ENCODE results near the gene ABCD4. TPM values are rescaled to one million over a fixed set of nuclear protein-coding genes. Genes with fewer than 3 reads are reported as not detected.

Gene ABCD4
- total RNA-seq, 2 donors from 2014 or later, result 46.2 to 46.6 TPM

GRCh38 chr14:74259513-74259912, 43.2 kb downstream of the ABCD4 start:
- Histone ChIP-seq H3K4me3 (no peak overlapping the region), H3K4me1 (no peaks in the 10 kb centered on the region), H3K9ac (ENCODE audit: low read depth in 2 of 2, low read length in 2 of 2) (no peak overlapping the region), H3K27me3 (peaks cover 9% of the 10 kb centered on the region), H3K27ac (no peak overlapping the region), H3K9me3 (no peaks in the 10 kb centered on the region), H3K36me3 (no peaks in the 10 kb centered on the region)
- DNase-seq, result no peak
- intact Hi-C loops (cut with DNase I), result no loop called here
- TF ChIP-seq, protein P1, sequence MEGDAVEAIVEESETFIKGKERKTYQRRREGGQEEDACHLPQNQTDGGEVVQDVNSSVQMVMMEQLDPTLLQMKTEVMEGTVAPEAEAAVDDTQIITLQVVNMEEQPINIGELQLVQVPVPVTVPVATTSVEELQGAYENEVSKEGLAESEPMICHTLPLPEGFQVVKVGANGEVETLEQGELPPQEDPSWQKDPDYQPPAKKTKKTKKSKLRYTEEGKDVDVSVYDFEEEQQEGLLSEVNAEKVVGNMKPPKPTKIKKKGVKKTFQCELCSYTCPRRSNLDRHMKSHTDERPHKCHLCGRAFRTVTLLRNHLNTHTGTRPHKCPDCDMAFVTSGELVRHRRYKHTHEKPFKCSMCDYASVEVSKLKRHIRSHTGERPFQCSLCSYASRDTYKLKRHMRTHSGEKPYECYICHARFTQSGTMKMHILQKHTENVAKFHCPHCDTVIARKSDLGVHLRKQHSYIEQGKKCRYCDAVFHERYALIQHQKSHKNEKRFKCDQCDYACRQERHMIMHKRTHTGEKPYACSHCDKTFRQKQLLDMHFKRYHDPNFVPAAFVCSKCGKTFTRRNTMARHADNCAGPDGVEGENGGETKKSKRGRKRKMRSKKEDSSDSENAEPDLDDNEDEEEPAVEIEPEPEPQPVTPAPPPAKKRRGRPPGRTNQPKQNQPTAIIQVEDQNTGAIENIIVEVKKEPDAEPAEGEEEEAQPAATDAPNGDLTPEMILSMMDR (IDR thresholded peaks at IDR 0.05), result no peak

DNA sequence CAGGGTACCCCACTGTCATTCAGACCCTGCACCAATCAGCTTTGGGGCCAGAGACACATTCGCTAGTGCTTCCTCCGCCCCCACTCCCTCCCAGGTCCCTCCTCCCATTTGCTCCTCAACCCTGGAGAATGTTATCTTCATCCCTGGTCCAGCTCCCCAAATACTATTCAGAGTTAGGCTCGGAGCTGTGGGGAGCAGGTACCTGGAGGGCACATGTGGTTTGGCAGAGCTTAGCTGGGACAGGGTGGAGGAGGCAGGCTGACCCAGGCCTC, 44.0 kb downstream of the ABCD4 start:
- intact Hi-C loops (cut with DNase I), result no loop called here
- no peak overlapping the region for H3K9ac ChIP-seq (ENCODE audit: low read depth in 2 of 2, low read length in 2 of 2)

DNA sequence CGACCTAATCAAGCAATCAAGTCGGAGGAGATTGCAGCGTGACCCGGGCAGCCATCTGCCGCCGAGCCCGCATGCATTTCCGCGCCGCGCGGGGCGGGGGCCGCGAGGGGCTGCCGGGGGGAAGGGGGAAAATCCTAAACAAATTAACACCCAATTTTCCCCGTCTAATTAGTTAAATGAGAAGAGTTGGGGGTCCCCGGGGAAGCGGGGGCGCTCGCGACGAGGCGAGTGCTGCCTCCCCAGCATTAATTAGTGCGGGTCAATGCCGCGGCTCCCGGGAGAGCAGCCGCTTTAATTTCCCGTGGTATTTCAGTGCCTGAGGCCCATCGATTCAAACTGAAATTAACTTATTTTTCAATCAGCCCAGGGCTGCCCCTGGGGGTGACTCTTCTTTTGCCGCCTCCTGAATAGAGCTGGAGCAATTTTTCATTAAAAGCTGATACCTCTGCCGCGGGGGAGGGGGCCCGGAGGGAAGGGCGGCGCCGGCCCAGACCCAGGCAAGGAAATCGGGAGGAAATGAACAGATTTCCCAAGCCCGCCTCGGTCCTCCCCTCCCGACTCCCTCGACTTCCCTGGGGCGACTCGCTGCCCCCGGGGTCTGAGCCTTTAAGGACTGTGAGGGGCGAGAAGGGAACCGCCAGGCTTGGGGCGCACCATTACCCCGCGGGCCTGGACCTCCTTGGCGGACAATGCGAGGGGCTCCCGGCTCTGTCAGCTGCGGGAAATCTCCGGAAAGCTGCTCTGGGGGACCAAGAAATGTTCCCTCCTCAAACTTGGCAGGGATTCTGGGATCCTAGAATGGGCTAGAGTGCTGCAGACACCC, 44.6 kb downstream of the ABCD4 start:
- intact Hi-C loops (cut with DNase I), result no loop called here
- H3K27me3 ChIP-seq, result peaks cover 9% of the 10 kb centered on the region
- no peaks in the 10 kb centered on the region for H3K9me3 ChIP-seq
- peak overlapping the region; percentile 65 for H3K4me3 ChIP-seq
- peak overlapping the region; percentile 18 to 19 for H3K9ac ChIP-seq (ENCODE audit: low read depth in 2 of 2, low read length in 2 of 2)
- no peaks in the 10 kb centered on the region for H3K4me1 ChIP-seq
- DNase-seq, result no peak
- H3K36me3 ChIP-seq, result no peaks in the 10 kb centered on the region
- no peak overlapping the region for H3K27ac ChIP-seq
- TF ChIP-seq, protein P1 (IDR thresholded peaks at IDR 0.05), result no peak

More for the DNA sequence above, 44.0 kb downstream of the ABCD4 start:
- H3K36me3 ChIP-seq, result no peaks in the 10 kb centered on the region
- no peak for DNase-seq
- H3K9me3 ChIP-seq, result no peaks in the 10 kb centered on the region
- H3K27ac ChIP-seq, result no peak overlapping the region
- TF ChIP-seq, protein P1 (IDR thresholded peaks at IDR 0.05), result no peak
- no peak overlapping the region for H3K4me3 ChIP-seq
- no peaks in the 10 kb centered on the region for H3K4me1 ChIP-seq
- peaks cover 9% of the 10 kb centered on the region for H3K27me3 ChIP-seq

DNA sequence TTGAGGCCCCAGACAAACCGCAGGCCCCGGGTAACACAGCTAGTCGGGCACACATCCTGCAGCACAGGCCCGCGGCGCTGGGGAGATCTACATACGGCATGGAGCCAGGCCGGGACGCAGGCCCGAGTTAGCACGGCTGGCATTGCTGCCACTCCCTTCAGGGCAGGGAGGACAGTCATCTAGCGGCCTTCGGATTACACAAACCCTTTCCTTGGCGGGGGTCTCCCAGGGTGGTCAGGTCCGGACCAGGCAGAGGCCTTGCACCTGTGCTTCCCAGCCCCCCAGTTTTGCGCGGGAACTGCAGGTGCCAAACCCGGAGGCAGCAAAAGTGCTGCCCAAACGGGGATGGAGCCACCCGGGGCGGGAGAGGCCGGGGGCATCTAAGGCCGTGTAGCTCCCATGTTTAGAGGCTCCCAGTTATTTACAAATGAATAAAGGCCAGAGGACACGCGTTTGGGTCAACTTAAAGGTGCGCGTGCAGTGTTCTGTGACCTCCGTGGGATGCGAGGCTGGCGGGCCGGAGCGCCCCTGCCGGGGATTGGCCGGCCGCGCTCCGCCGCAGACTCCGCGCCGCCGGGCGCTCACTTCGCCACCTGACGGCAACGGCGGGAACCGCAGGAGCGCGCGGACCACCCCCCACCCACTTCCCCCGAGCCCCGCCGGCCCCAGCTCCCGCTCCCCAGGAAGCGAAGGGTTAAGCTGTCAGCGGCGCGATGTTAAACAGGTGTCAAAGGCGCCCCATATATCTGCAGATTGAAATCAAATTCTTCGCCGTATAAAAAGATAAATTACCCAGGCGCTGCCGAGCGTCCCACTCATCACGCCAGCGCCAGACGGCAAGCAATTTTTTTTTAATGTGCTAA, 45.4 kb downstream of the ABCD4 start:
- no peak overlapping the region for H3K27ac ChIP-seq
- H3K36me3 ChIP-seq, result no peaks in the 10 kb centered on the region

DNA sequence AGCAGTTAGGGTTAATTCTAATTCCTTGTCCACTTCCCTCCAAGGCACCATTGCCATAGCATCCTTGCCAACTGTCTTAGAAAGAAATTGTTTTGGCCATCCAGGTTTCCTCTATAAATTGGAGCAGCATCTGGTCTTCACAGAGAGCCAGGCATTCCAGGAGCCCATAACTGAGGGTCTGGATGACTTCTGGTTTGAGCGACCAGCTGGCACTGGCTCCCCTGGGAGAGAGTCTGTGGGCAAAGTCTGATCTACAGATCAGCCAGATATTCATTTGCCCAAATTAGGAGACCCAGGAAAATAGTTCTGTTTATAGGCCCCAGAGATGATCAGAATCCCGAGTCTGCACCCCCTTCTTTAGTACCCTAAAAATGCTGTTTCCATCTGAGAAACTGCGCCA, 47.5 kb downstream of the ABCD4 start:
- intact Hi-C loops (cut with DNase I), result loop anchor here (2.0 kb wide), 1 partner anchor 144 kb away; no protein-coding TSS in a partner anchor
- no peak for DNase-seq
- H3K9ac ChIP-seq (ENCODE audit: low read depth in 2 of 2, low read length in 2 of 2), result no peak overlapping the region
- H3K27ac ChIP-seq, result no peak overlapping the region
- H3K9me3 ChIP-seq, result no peaks in the 10 kb centered on the region
- no peaks in the 10 kb centered on the region for H3K36me3 ChIP-seq
- H3K4me1 ChIP-seq, result no peaks in the 10 kb centered on the region
- H3K27me3 ChIP-seq, result peaks cover 9% of the 10 kb centered on the region
- H3K4me3 ChIP-seq, result no peak overlapping the region
- TF ChIP-seq, protein P1 (IDR thresholded peaks at IDR 0.05), result no peak

More for the DNA sequence above, 45.4 kb downstream of the ABCD4 start:
- Histone ChIP-seq H3K9me3 (no peaks in the 10 kb centered on the region), H3K27me3 (peaks cover 9% of the 10 kb centered on the region), H3K4me3 (peak overlapping the region; percentile 65), H3K9ac (ENCODE audit: low read depth in 2 of 2, low read length in 2 of 2) (peak overlapping the region in 1 of 2 donors; percentile 19), H3K4me1 (no peaks in the 10 kb centered on the region)
- TF ChIP-seq, protein P1 (IDR thresholded peaks at IDR 0.05), result peak; percentile 99
- peak; percentile 40 for DNase-seq
- intact Hi-C loops (cut with DNase I), result no loop called here

All from colonic mucosa (tissue), 4 donors.